GM06990 (cell line): ENCODE results near the gene SIPA1.
A peak's percentile ranks its signal among the peaks of the same experiment; 100 is the strongest.

Source experiments
- DNase-seq: peaks from one replicate; pipeline ENCODE4 v3.0.0-alpha.2; 2011; ENCODE audit not compliant: insufficient read length; ENCODE audit errors: extremely low read depth
- H3K27me3 ChIP-seq: replicated peaks from 2 replicates; pipeline ENCODE4 v1.6.0; 2011; ENCODE audit warnings: low read length; ENCODE audit not compliant: control insufficient read depth, insufficient read depth
- H3K36me3 ChIP-seq: 2 replicates; pipeline ENCODE4 v1.5.1; 2011; ENCODE audit warnings: low read length; ENCODE audit not compliant: control insufficient read depth, insufficient read depth
- H3K4me3 ChIP-seq: replicated peaks from 2 replicates; pipeline ENCODE4 v1.5.1; 2011; ENCODE audit warnings: low read depth, mild to moderate bottlenecking, control low read depth, low read length
- TF ChIP-seq, protein P1 (sequence below): IDR thresholded peaks from 2 replicates; pipeline ENCODE4 v1.5.1; 2011; ENCODE audit warnings: low read length, control low read depth, mild to moderate bottlenecking, inconsistent platforms; ENCODE audit not compliant: insufficient read depth, poor library complexity, severe bottlenecking

Gene SIPA1

DNA sequence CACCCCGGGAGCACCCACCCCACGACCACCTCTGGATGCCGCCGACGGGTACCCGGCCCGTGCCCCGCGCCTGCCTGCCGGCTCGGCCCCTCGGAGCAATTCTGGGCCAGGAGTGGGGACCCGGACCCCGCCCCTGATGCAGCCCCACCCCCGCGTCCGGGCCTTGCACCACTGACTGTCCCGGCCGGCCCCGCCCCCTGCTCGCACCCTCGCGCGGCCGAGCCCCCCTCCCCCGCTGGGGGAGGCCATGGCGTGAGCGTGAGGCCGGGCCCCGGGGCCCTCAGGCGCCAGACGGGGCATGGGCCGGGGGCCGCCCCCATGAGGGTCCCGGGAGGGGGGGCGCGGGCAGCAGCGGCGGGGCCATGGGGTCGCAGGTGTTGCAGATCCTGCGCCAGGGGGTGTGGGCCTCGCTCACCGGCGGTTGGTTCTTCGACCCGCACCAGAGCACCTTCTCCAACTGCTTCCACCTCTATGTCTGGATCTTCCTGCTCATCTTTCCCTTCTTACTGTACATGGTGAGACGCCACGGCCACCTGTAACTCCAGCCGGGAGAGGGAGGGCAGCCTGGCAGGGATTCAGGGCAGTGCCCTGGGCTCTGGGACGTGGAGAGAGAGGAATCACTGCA is 21.8 kb upstream of the SIPA1 start:
- TF ChIP-seq, protein P1, sequence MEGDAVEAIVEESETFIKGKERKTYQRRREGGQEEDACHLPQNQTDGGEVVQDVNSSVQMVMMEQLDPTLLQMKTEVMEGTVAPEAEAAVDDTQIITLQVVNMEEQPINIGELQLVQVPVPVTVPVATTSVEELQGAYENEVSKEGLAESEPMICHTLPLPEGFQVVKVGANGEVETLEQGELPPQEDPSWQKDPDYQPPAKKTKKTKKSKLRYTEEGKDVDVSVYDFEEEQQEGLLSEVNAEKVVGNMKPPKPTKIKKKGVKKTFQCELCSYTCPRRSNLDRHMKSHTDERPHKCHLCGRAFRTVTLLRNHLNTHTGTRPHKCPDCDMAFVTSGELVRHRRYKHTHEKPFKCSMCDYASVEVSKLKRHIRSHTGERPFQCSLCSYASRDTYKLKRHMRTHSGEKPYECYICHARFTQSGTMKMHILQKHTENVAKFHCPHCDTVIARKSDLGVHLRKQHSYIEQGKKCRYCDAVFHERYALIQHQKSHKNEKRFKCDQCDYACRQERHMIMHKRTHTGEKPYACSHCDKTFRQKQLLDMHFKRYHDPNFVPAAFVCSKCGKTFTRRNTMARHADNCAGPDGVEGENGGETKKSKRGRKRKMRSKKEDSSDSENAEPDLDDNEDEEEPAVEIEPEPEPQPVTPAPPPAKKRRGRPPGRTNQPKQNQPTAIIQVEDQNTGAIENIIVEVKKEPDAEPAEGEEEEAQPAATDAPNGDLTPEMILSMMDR: no peak
- H3K36me3 ChIP-seq: peaks cover 34% of the 10 kb centered on the region
- H3K27me3 ChIP-seq: no peaks in the 10 kb centered on the region
- peak overlapping the region; percentile 84 for H3K4me3 ChIP-seq
- DNase-seq: no peak

GRCh38 chr11:65616575-65617001 is 21.3 kb upstream of the SIPA1 start:
- no peak for DNase-seq
- Histone ChIP-seq H3K4me3 (peak overlapping the region; percentile 84), H3K27me3 (no peaks in the 10 kb centered on the region), H3K36me3 (peaks cover 36% of the 10 kb centered on the region)
- TF ChIP-seq, protein P1: no peak

- Histone ChIP-seq H3K36me3 (peaks cover 40% of the 10 kb centered on the region), H3K27me3 (no peaks in the 10 kb centered on the region), H3K4me3 (peak overlapping the region; percentile 84)
- TF ChIP-seq, protein P1: no peak
- DNase-seq: no peak
Observed at GRCh38 chr11:65617136-65617850, 20.6 kb upstream of the SIPA1 start.

DNA sequence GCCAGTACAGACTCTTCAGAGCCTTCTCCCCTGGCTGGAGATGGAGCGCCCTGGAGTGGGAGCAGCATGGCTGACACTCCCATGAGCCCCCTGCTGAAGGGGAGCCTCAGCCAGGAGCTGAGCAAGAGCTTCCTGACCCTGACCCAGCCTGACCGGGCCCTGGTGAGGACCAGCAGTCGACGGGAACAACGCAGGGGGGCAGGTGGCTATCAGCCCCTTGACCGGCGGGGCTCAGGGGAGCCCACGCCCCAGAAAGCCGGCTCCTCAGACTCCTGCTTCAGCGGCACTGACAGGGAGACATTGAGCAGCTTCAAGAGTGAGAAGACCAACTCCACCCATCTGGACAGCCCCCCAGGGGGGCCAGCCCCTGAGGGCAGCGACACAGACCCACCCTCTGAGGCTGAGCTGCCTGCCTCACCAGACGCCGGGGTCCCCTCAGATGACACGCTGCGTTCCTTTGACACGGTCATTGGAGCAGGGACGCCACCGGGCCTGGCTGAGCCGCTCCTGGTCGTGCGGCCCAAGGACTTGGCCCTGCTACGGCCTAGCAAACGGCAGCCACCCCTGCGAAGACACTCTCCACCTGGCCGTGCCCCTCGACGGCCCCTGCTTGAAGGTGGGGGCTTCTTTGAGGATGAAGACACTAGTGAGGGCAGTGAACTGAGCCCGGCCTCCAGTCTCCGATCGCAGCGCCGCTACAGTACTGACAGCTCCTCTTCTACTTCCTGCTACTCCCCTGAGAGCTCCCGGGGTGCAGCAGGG is 19.7 kb upstream of the SIPA1 start:
- Histone ChIP-seq H3K27me3 (no peaks in the 10 kb centered on the region), H3K4me3 (no peak overlapping the region), H3K36me3 (peaks cover 43% of the 10 kb centered on the region)
- TF ChIP-seq, protein P1: no peak
- DNase-seq: no peak

GRCh38 chr11:65618763-65619162 is 19.1 kb upstream of the SIPA1 start:
- TF ChIP-seq, protein P1: no peak
- Histone ChIP-seq H3K4me3 (no peak overlapping the region), H3K36me3 (peaks cover 45% of the 10 kb centered on the region)

More at GRCh38 chr11:65618763-65619162, 19.1 kb upstream of the SIPA1 start:
- DNase-seq: no peak
- H3K27me3 ChIP-seq: no peaks in the 10 kb centered on the region
